ENCODE data around the gene NOP10. TPM values are rescaled to one million over a fixed set of nuclear protein-coding genes. Genes with fewer than 3 reads are reported as not detected.
"Not testable (repeated sequence)": the region's sequence is repeated elsewhere in the genome, so short reads cannot be mapped to it uniquely, and the experiment has no call there.

NOP10 gene
- total RNA-seq, 2 experiments from 2014 or later, result 285 to 303 TPM

DNA sequence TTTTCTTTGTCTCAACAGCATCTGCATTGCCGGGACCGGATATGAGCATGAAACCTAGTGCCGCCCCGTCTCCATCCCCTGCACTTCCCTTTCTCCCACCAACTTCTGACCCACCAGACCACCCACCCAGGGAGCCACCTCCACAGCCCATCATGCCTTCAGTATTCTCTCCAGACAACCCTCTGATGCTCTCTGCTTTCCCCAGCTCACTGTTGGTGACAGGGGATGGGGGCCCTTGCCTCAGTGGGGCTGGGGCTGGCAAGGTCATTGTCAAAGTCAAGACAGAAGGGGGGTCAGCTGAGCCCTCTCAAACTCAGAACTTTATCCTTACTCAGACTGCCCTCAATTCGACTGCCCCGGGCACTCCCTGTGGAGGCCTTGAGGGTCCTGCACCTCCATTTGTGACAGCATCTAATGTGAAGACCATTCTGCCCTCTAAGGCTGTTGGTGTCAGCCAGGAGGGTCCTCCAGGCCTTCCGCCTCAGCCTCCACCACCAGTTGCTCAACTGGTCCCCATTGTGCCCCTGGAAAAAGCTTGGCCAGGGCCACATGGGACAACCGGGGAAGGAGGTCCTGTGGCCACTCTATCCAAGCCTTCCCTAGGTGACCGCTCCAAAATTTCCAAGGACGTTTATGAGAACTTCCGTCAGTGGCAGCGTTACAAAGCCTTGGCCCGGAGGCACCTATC is 5.2 kb upstream of the NOP10 start:
- Mint-ChIP-seq H3K36me3 (peaks cover 3% of the 10 kb centered on the region), H3K9me3 (no peaks in the 10 kb centered on the region), H3K27me3 (no peaks in the 10 kb centered on the region), H3K4me1 (no peaks in the 10 kb centered on the region), H3K27ac (no peak overlapping the region), H3K4me3 (no peak overlapping the region)
- no peak for DNase-seq

DNA sequence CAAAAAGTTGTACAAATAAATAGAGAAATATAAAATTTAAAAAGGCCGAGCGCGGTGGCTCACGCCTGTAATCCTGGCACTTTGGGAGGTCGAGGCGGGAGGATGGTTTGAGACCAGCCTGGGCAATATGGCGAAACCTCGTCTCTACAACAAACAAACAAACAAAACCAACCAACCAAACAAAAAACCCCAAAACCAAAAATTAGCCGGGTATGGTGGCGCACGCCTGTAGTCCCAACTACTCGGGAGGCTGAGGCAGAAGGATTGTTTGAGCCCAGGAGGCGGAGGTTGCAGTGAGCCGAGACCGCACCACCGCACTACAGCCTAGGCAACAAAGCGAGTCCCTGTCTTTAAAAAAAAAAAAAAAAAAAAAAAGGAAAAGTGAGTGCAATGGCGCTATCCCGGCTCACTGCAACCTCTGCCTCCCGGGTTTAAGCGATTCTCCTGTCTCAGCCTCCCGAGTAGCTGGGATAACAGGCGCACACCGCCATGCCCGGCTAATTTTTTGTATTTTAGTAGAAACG is 661 bp downstream of the NOP10 start:
- not testable (repeated sequence) for H3K27me3 Mint-ChIP-seq, H3K4me3 Mint-ChIP-seq, H3K9me3 Mint-ChIP-seq, DNase-seq, H3K27ac Mint-ChIP-seq
- H3K36me3 Mint-ChIP-seq, result peaks cover 26% of the 10 kb centered on the region
- peaks cover 23% of the 10 kb centered on the region for H3K4me1 Mint-ChIP-seq

DNA sequence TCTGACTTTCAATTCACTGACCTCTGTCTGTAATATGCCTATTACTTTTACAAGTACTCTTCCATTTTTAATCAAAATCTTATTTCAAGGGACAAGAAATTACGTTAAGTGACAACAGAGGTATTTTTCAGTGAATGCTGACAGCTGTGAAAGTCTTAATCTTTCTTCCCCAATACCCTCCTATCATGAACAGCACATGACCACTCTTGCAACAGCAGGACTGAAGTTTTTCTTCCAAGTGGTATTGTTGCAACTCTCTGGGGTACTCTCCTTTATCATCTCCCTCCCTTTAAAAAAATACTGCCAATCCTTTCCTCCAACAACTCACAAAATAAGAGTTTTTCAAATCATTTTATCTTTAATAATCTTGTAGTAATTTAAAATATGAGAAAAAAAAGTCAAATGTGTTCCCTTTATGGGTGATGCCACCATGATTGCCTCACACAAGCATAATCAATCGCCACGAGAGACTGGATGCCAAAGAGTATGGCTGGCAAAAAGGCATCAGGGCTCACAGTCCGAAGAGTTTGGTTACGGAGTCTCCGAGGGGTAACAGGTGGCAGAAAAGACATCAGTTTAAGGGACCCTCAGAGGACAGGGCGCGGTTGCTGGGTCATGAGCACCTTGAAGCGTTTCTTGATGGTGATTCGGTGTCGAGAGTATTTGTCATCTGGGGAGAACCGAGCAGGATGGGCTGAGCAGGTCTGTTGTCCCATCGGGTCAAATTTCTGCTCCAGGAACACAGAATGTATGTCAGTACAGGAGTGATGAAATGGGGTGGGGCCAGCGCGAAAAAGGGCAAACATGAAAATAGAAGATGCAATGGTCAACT is 1.3 kb downstream of the NOP10 start:
- no peak overlapping the region for H3K4me3 Mint-ChIP-seq
- peak overlapping the region; percentile 56 for H3K27ac Mint-ChIP-seq

GRCh38 chr15:34339946-34340345 is 3.0 kb downstream of the NOP10 start:
- peak overlapping the region; percentile 54 for H3K4me3 Mint-ChIP-seq
- peak overlapping the region; percentile 39 for H3K27ac Mint-ChIP-seq
- peaks cover 41% of the 10 kb centered on the region for H3K4me1 Mint-ChIP-seq
- no peaks in the 10 kb centered on the region for H3K9me3 Mint-ChIP-seq
- no peak for DNase-seq
- no peaks in the 10 kb centered on the region for H3K27me3 Mint-ChIP-seq
- H3K36me3 Mint-ChIP-seq, result peaks cover 32% of the 10 kb centered on the region

More for the DNA sequence above, 1.3 kb downstream of the NOP10 start:
- H3K27me3 Mint-ChIP-seq, result no peaks in the 10 kb centered on the region
- H3K4me1 Mint-ChIP-seq, result peaks cover 28% of the 10 kb centered on the region
- peaks cover 32% of the 10 kb centered on the region for H3K36me3 Mint-ChIP-seq
- no peak for DNase-seq
- no peaks in the 10 kb centered on the region for H3K9me3 Mint-ChIP-seq

DNA sequence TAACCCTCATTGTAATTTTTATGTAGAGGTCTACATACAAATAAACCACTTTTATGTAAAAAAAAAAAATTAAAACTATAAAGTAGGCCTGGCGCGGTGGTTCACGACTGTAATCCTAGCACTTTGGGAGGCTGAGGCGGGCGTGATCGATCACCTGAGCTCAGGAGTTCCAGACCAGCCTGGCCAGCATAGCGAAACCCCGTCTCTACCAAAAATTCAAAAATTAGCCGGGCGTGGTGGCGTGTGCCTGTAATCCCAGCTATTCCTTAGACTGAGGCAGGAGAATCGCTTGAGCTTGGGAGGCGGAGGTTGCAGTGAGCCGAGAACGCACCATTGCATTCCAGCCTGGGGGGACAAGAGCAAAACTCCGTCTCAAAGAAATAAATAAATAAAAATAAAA is 4.6 kb downstream of the NOP10 start:
- Mint-ChIP-seq H3K27ac (no peak overlapping the region), H3K36me3 (peaks cover 34% of the 10 kb centered on the region), H3K4me1 (peaks cover 50% of the 10 kb centered on the region), H3K9me3 (no peaks in the 10 kb centered on the region), H3K4me3 (peak overlapping the region; percentile 96), H3K27me3 (no peaks in the 10 kb centered on the region)
- DNase-seq, result no peak

- Mint-ChIP-seq H3K27me3 (no peaks in the 10 kb centered on the region), H3K4me1 (peaks cover 55% of the 10 kb centered on the region), H3K27ac (peak within 1 kb of the TSS; percentile 90), H3K36me3 (peaks cover 34% of the 10 kb centered on the region), H3K9me3 (no peaks in the 10 kb centered on the region), H3K4me3 (peak within 1 kb of the TSS; percentile 96)
- peak; percentile 95 for DNase-seq
Observed at GRCh38 chr15:34337557-34338306, 5.2 kb downstream of the NOP10 start, which contains the start of gene SLC12A6. Gene SLC12A6 (minus strand): TSS chr15:34337781. CDS start chr15:34336680, 1,101 bp downstream.

DNA sequence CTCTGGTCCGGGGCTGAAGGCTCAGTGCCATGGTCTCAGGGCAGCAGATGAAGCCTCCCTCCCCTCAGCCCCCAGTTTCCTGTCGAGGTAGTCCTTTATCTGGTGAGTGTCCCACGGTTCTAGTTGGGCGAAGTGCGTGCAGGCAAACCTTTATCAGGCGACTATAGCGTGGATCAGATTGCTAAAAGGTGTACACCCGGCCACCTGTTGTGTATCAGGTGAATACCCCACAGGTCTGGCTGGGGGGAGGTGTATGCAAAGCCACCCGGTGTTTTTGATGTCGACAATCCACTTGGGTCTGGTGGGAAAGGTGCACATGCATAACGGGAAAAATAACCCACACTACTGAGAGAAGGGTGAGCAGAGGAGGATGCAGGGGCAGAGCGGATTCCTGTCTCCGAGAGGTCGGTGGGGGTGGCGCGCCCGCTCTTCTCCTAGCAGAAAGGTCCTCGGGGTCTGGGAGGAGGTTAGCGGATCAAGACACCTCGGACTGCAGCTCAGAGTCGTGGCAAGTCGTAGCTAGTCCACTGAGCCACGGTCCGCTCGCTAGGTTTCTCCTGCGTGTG is 5.9 kb downstream of the NOP10 start:
- Mint-ChIP-seq H3K4me3 (peak overlapping the region; percentile 96), H3K36me3 (peaks cover 35% of the 10 kb centered on the region), H3K27me3 (no peaks in the 10 kb centered on the region), H3K4me1 (peaks cover 61% of the 10 kb centered on the region), H3K9me3 (no peaks in the 10 kb centered on the region), H3K27ac (peak overlapping the region; percentile 90)
- DNase-seq, result peak; percentile 24

DNA sequence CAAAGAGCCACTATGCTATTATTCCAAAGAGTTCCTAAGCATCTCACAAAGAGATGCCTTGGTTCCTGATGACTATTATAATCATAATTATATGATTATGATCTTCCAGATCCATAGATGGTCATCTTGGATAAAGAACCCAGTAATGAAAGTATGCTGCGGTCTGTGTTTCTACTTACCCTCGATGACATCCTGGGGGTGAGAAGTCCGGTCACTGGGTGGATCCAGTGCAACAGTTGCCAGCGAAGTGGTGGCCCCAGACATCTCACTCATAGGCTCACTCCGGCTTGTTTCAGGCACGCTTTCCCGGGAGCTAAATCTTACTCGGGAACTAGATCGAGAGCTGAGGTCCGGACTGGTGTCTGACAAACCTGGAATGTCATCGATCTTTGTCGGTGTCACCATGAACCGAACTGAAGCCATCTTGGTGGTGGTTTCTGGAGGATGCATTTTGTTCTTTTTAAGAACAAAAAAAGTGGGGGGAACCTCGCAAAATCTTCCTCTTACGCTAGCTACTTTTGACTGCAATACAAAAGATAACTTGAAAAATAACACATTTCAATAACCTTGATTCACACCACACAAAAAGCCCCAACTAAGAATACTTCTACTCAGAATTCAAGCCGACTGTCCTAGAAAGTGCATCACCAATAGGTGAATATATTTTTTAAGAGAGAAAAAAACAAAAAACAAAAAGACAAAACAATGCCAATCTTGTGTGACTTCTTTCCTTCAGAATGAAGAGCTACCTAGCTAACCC is 6.5 kb downstream of the NOP10 start:
- DNase-seq, result no peak

DNA sequence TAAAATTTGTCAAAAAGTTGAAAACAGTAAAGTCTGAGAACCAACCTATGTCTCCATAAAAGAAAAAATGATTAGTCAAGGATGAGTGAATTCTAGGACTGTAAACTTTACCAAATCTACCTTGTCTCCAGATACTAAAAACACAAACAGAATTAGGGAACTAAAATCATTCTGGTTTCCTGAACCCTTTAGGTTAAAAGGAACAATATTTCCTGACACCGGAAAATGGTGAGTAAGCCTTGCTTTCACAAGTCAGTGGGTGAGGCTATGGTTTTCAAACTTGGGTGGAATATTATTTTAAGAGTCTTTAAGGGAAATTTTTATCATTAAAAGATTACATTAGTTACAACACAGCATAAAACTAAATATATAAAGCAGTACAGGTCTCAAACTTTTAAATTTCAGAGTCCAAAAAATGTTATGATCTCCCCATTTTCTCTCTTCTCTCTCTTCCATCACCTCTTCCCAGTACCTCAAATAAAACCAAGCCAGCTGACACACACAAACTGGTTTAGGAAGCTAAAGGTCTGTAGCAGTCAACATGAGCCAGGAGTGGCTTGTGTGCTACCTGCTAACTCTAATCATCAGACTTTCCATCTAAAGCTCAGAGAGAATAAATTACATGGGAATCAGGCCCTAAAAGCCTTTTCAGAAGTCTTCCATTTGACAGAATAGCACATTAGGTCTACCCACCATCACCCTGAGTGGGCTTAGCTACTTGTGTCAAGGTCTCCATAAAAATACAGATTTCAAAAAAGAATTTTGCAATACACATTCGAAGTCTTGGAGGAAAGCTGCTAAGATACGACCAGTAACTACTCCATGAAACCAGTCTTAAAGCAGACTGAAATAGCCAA is 7.5 kb downstream of the NOP10 start:
- peaks cover 66% of the 10 kb centered on the region for H3K4me1 Mint-ChIP-seq

More for the DNA sequence above, 6.5 kb downstream of the NOP10 start:
- Mint-ChIP-seq H3K4me1 (peaks cover 63% of the 10 kb centered on the region), H3K36me3 (peaks cover 33% of the 10 kb centered on the region), H3K9me3 (no peaks in the 10 kb centered on the region), H3K27ac (peak overlapping the region; percentile 90), H3K27me3 (no peaks in the 10 kb centered on the region), H3K4me3 (peak overlapping the region; percentile 96)

DNA sequence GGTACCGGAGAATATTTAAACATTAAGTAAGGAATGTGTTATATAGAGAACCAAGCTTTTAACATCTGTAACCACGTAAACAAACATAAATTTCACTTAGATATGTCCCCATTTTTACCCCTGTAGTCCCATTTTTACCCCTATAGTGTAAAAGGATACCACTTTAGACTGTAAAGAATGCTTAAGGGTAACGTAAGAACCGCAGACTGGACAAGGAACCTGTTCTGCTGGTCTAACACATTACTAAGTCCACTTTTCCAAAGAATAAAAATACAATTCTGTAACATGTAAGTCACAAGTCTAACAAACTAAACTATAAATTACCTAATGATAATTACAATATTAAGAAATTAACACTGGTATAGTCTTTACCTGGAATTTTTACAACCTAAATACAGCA is 8.3 kb downstream of the NOP10 start:
- Mint-ChIP-seq H3K36me3 (peaks cover 24% of the 10 kb centered on the region), H3K4me1 (peaks cover 65% of the 10 kb centered on the region), H3K27me3 (no peaks in the 10 kb centered on the region), H3K4me3 (peak overlapping the region; percentile 96), H3K27ac (peak overlapping the region; percentile 90), H3K9me3 (no peaks in the 10 kb centered on the region)
- no peak for DNase-seq

More for the DNA sequence above, 7.5 kb downstream of the NOP10 start:
- H3K27me3 Mint-ChIP-seq, result no peaks in the 10 kb centered on the region
- no peak for DNase-seq
- peak overlapping the region; percentile 96 for H3K4me3 Mint-ChIP-seq
- no peaks in the 10 kb centered on the region for H3K9me3 Mint-ChIP-seq
- peak overlapping the region; percentile 90 for H3K27ac Mint-ChIP-seq
- H3K36me3 Mint-ChIP-seq, result peaks cover 29% of the 10 kb centered on the region

DNA sequence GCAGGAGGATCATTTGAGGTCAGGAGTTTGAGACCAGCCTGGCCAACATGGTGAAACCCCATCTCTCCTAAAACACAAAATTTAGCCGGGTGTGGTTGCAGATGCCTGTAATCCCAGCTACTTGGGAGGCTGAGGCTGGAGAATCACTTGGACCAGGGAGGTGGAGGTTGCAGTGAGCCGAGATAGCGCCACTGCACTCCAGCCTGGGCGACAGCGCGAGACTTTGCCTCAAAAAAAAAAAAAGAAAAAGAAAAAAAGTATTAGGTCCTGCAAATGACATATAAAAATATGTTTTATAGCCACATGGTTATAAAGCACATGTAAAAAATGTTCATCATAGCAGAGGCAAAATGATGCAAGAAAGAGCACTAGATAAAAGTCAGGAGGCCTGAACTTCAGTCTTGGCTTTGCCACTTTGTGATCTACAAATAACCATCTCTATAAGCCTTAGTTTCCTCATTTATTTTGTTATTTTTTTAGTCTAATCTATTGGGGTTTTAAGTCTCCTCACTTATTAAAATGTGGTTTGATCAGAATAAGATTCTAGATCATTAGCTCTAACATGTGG is 10.3 kb downstream of the NOP10 start:
- DNase-seq, result no peak
- Mint-ChIP-seq H3K4me1 (peaks cover 74% of the 10 kb centered on the region), H3K4me3 (peak overlapping the region; percentile 19), H3K36me3 (peaks cover 22% of the 10 kb centered on the region), H3K27me3 (no peaks in the 10 kb centered on the region), H3K27ac (peak overlapping the region; percentile 90), H3K9me3 (no peaks in the 10 kb centered on the region)

DNA sequence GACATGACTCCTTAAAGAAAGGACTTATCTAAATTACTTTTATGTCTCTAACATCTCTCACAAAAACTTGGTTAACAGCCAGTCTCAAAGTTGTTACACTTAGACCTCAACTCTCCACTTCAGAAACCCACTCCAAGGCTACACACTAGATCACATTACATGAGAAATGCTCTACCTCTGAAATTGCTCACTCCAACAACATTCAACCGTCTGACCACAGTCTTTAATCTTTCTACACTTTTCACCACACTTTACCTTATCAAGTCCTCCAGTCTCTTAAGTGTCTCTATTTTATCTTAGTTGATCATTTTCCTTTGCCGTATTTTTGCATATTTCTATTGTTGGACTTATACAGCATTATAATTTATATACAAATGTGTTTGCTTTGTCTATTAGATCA is 11.1 kb downstream of the NOP10 start:
- Mint-ChIP-seq H3K4me1 (peaks cover 78% of the 10 kb centered on the region), H3K36me3 (peaks cover 19% of the 10 kb centered on the region), H3K4me3 (peak overlapping the region; percentile 53), H3K9me3 (no peaks in the 10 kb centered on the region), H3K27me3 (no peaks in the 10 kb centered on the region), H3K27ac (peak overlapping the region; percentile 90)
- no peak for DNase-seq

- H3K27me3 Mint-ChIP-seq, result no peaks in the 10 kb centered on the region
- H3K4me1 Mint-ChIP-seq, result peaks cover 76% of the 10 kb centered on the region
- H3K9me3 Mint-ChIP-seq, result no peaks in the 10 kb centered on the region
- no peak overlapping the region for H3K4me3 Mint-ChIP-seq
- peak overlapping the region; percentile 81 for H3K27ac Mint-ChIP-seq
- H3K36me3 Mint-ChIP-seq, result peaks cover 18% of the 10 kb centered on the region
- no peak for DNase-seq
Observed at GRCh38 chr15:34330279-34330678, 12.7 kb downstream of the NOP10 start.
